ENCODE measurements around the gene LRRC55.

Gene LRRC55

GRCh38 chr11:57239348-57239747 lies 57.6 kb downstream of the LRRC55 start:
- no peak for DNase-seq

GRCh38 chr11:57240007-57240406 lies 58.3 kb downstream of the LRRC55 start:
- no peak for DNase-seq

GRCh38 chr11:57240757-57241156 lies 59.0 kb downstream of the LRRC55 start:
- no peak for DNase-seq

All from NCI-H1105 (cell line).